GM12878 (cell line): ENCODE results near the gene ATF2. TPM values are rescaled to one million over a fixed set of nuclear protein-coding genes. Genes with fewer than 3 reads are reported as not detected.

Experiments
- BACH1 ChIP-seq: fragments of 450-650 bp; IDR thresholded peaks from 2 replicates; pipeline ENCODE4 v1.6.1; 2017; ENCODE audit warnings: mild to moderate bottlenecking, borderline replicate concordance
- EP300 ChIP-seq, 2 experiments: fragments of 150-350 bp in 1 of 2; IDR thresholded peaks; 2 replicates each; pipeline ENCODE4 v1.6.1; 2011 to 2012; ENCODE audit warnings: low read depth in 2 of 2, low read length in 2 of 2, borderline replicate concordance in 1 of 2, improper control_type of control experiment in 1 of 2, inconsistent platforms in 1 of 2; ENCODE audit not compliant: control insufficient read depth in 1 of 2
- HDGF ChIP-seq: fragments of 450-650 bp; IDR thresholded peaks from 2 replicates; pipeline ENCODE4 v1.6.1; 2016; ENCODE audit warnings: antibody characterized with exemption
- PML ChIP-seq: IDR thresholded peaks from 2 replicates; pipeline ENCODE4 v1.6.1; 2012; ENCODE audit warnings: low read length, inconsistent platforms
- POLR2AphosphoS5 ChIP-seq: IDR thresholded peaks from 2 replicates; pipeline ENCODE4 v1.6.1; 2011; ENCODE audit warnings: mild to moderate bottlenecking, low read length, inconsistent platforms
- RB1 ChIP-seq: fragments of 450-650 bp; formaldehyde crosslinking; IDR thresholded peaks from 2 replicates; pipeline ENCODE4 v1.6.1; 2017; ENCODE audit warnings: mild to moderate bottlenecking, borderline replicate concordance
- RCOR1 ChIP-seq: conservative IDR thresholded peaks from 2 replicates; pipeline ENCODE4 v1.6.1; 2012; ENCODE audit warnings: low read depth, low read length, improper control_type of control experiment
- RELA ChIP-seq: fragments of 450-650 bp; IDR thresholded peaks from 2 replicates; pipeline ENCODE4 v1.8.0; 2014; ENCODE audit warnings: borderline replicate concordance; ENCODE audit not compliant: partially characterized antibody
- SMAD5 ChIP-seq: IDR thresholded peaks from 2 replicates; pipeline ENCODE4 v1.6.1; 2016; ENCODE audit warnings: antibody characterized with exemption, low read depth
- polyA plus RNA-seq, 11 experiments: library from polyadenylated mRNA; depleted of rRNA in 4 of 11; unstranded in 6 of 11; stranded (reverse) in 5 of 11; fragments of >200 nt; fragmentation: Nextera tagmentation in 4 of 11; fragmentation: Illumina TruSeq in 1 of 11; extraction: Ambion mirVana in 4 of 11; extraction: Trizol in 1 of 11; gene quantifications; 1 replicate in 1 of 11; 2 replicates in 10 of 11; pipeline versions ENCODE4 v1.2.1 to v1.2.3, GENCODE V29; 2011 to 2016; ENCODE audit warnings: inconsistent platforms in 2 of 11, missing spikeins in 2 of 11, low read depth in 1 of 11
- total RNA-seq, 4 experiments: library from RNA; depleted of rRNA in 3 of 4; stranded (reverse); fragments of >200 nt in 3 of 4; fragmentation: Illumina TruSeq in 1 of 4; extraction: Trizol in 1 of 4; gene quantifications; 2 replicates each; pipeline versions ENCODE4 v1.2.1 to v1.2.3, GENCODE V29; 2013 to 2021
- TF ChIP-seq, protein P1 (sequence below): IDR thresholded peaks from 2 replicates; pipeline ENCODE4 v1.6.1; 2012; ENCODE audit warnings: low read depth, low read length, improper control_type of control experiment
- TF ChIP-seq, protein P2 (sequence below), 3 experiments: IDR thresholded peaks in 2 of 3; conservative IDR thresholded peaks in 1 of 3; 2 replicates each; pipeline ENCODE4 v1.5.1; 2011; ENCODE audit warnings: low read depth in 3 of 3, low read length in 3 of 3, mild to moderate bottlenecking in 3 of 3, control low read depth in 2 of 3, moderate library complexity in 2 of 3, inconsistent platforms in 1 of 3, mixed read lengths in 1 of 3; ENCODE audit not compliant: control insufficient read depth in 2 of 3, insufficient read depth in 1 of 3; ENCODE audit errors: extremely low read depth in 1 of 3

Gene ATF2
- total and polyA plus RNA-seq, 10 of the 15 experiments (the other 5 are each of a cell fraction or from before 2014, with no cell fraction given): 10.3 to 78.0 (median 36.0) TPM

DNA sequence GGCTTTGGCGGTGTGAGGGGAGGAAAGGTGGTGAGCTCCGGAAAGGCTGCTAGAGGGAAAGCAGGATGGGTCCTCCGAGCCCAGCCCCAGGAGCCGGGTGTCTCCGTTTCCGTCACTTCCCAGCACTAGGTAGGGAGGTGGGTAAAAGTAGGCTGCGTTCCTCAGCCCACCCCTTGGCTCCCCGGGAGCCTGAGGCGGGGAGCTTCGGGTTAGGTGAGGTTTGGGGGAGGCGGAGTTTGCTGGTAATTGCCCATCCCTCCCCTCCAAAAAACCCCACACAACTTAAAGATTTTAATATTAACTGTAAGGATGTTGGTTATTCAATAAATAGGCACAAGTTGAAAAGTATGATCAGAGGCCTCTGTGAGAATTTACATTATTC, 552 bp upstream of the ATF2 start (continued):
- TF ChIP-seq, protein P1, sequence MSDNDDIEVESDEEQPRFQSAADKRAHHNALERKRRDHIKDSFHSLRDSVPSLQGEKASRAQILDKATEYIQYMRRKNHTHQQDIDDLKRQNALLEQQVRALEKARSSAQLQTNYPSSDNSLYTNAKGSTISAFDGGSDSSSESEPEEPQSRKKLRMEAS: 0 out of 2 replicates have a peak, but pooled peaks have one; percentile 6
- TF ChIP-seq RCOR1 (no peak), RB1 (peak; percentile 68; the same call in 1 of the 2 replicates), BACH1 (0 out of 2 replicates have a peak, but pooled peaks have one; percentile 58), PML (0 out of 2 replicates have a peak, but pooled peaks have one; percentile 34), RELA (peak; percentile 43), HDGF (0 out of 2 replicates have a peak, but pooled peaks have one; percentile 97), POLR2AphosphoS5 (0 out of 2 replicates have a peak, but pooled peaks have one; percentile 63), SMAD5 (0 out of 2 replicates have a peak, but pooled peaks have one; percentile 11), EP300 (IDR thresholded peaks at IDR 0.05; ENCODE audit: borderline replicate concordance in 1 of 2, control insufficient read depth in 1 of 2, low read depth in 2 of 2, low read length in 2 of 2) (no peak)
- TF ChIP-seq, protein P2, sequence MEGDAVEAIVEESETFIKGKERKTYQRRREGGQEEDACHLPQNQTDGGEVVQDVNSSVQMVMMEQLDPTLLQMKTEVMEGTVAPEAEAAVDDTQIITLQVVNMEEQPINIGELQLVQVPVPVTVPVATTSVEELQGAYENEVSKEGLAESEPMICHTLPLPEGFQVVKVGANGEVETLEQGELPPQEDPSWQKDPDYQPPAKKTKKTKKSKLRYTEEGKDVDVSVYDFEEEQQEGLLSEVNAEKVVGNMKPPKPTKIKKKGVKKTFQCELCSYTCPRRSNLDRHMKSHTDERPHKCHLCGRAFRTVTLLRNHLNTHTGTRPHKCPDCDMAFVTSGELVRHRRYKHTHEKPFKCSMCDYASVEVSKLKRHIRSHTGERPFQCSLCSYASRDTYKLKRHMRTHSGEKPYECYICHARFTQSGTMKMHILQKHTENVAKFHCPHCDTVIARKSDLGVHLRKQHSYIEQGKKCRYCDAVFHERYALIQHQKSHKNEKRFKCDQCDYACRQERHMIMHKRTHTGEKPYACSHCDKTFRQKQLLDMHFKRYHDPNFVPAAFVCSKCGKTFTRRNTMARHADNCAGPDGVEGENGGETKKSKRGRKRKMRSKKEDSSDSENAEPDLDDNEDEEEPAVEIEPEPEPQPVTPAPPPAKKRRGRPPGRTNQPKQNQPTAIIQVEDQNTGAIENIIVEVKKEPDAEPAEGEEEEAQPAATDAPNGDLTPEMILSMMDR (IDR thresholded peaks at IDR 0.05 in 2 of 3, conservative IDR thresholded peaks at IDR 0.05 in 1 of 3; ENCODE audit: control insufficient read depth in 2 of 3, extremely low read depth in 1 of 3, insufficient read depth in 1 of 3, low read depth in 3 of 3, low read length in 3 of 3): no peak
